SK-N-SH (cell line): Measurements from ENCODE around the gene DDAH1. TPM values are rescaled to one million over a fixed set of nuclear protein-coding genes. Genes with fewer than 3 reads are reported as not detected.

ENCODE experiments used
- CTCF ChIA-PET: fragments of 300-600, 350-600 bp; formaldehyde crosslinking; extraction: SDS; loops from one replicate; lab custom pipeline; 2021; lab: Yijun Ruan, JAX
- POLR2A ChIA-PET: fragments of 350-600 bp; sonication (Branson Sonifier 250); formaldehyde crosslinking; extraction: SDS; loops from one replicate; lab custom pipeline; 2020; ENCODE audit warnings: antibody characterized with exemption, inconsistent platforms; lab: Yijun Ruan, JAX
- DNase-seq: peaks from one replicate; pipeline ENCODE4 v3.0.0; 2012
- H2AFZ ChIP-seq: fragments of 200-600 bp; sonication (generic); 2 replicates; pipeline ENCODE4 v1.8.1; 2016; ENCODE audit warnings: antibody characterized with exemption, mild to moderate bottlenecking, low read depth
- H3F3A ChIP-seq: fragments of 200-600 bp; sonication (generic); replicated peaks from 2 replicates; pipeline ENCODE3; 2016; ENCODE audit warnings: antibody characterized with exemption, mild to moderate bottlenecking; ENCODE audit not compliant: insufficient read depth
- H3K27ac ChIP-seq, 2 experiments: fragments of 200-500 bp in 1 of 2; fragments of 200-600 bp in 1 of 2; sonication (Bioruptor generic) in 1 of 2; sonication (generic), shearing (Covaris generic) in 1 of 2; 2 replicates each; pipeline versions ENCODE4 v1.5.1 to v1.6.1; 2014 to 2016; ENCODE audit warnings: low read depth in 2 of 2, inconsistent platforms in 1 of 2, low read length in 1 of 2, mild to moderate bottlenecking in 1 of 2, mixed read lengths in 1 of 2
- H3K27me3 ChIP-seq: fragments of 200-600 bp; sonication (generic), shearing (Covaris generic); 2 replicates; pipeline ENCODE4 v1.6.1; 2016; ENCODE audit warnings: mixed run types; ENCODE audit not compliant: insufficient read depth
- H3K36me3 ChIP-seq, 2 experiments: fragments of 200-500 bp in 1 of 2; fragments of 200-600 bp in 1 of 2; sonication (Bioruptor generic) in 1 of 2; sonication (generic) in 1 of 2; replicated peaks in 1 of 2; 2 replicates each; pipeline versions ENCODE3 to v1.5.1; 2014 to 2016; ENCODE audit warnings: low read length in 1 of 2, mild to moderate bottlenecking in 1 of 2; ENCODE audit not compliant: insufficient read depth in 2 of 2, control insufficient read depth in 1 of 2
- H3K4me1 ChIP-seq, 2 experiments: fragments of 200-500 bp in 1 of 2; fragments of 200-600 bp in 1 of 2; sonication (Bioruptor generic) in 1 of 2; sonication (generic), shearing (Covaris generic) in 1 of 2; 2 replicates each; pipeline versions ENCODE4 v1.5.1 to v1.6.1; 2014 to 2016; ENCODE audit warnings: low read depth in 1 of 2, low read length in 1 of 2, mixed run types in 1 of 2; ENCODE audit not compliant: insufficient read depth in 2 of 2, control insufficient read depth in 1 of 2
- H3K4me2 ChIP-seq: fragments of 200-600 bp; sonication (generic), shearing (Covaris generic); 2 replicates; pipeline ENCODE4 v1.6.1; 2017; ENCODE audit warnings: mixed run types
- H3K4me3 ChIP-seq, 2 experiments: fragments of 200-500 bp in 1 of 2; fragments of 200-600 bp in 1 of 2; sonication (Bioruptor generic) in 1 of 2; sonication (generic), shearing (Covaris generic) in 1 of 2; 2 replicates each; pipeline versions ENCODE4 v1.5.1 to v1.8.1; 2014 to 2016; ENCODE audit warnings: low read depth in 2 of 2, inconsistent platforms in 1 of 2, low read length in 1 of 2, mild to moderate bottlenecking in 1 of 2, mixed read lengths in 1 of 2, moderate library complexity in 1 of 2
- H3K79me2 ChIP-seq: fragments of 200-600 bp; sonication (generic); 2 replicates; pipeline ENCODE4 v1.8.1; 2017; ENCODE audit warnings: mild to moderate bottlenecking; ENCODE audit not compliant: insufficient read depth
- H3K9ac ChIP-seq: fragments of 200-600 bp; sonication (generic); 2 replicates; pipeline ENCODE4 v1.6.1; 2017; ENCODE audit warnings: mixed run types
- H3K9me2 ChIP-seq: fragments of 200-600 bp; sonication (generic); 2 replicates; pipeline ENCODE4 v1.6.1; 2017; ENCODE audit warnings: mixed run types
- H3K9me3 ChIP-seq: fragments of 200-600 bp; sonication (generic); 2 replicates; pipeline ENCODE4 v1.6.1; 2017; ENCODE audit warnings: mixed run types, mild to moderate bottlenecking, moderate library complexity
- H4K20me1 ChIP-seq: fragments of 200-600 bp; sonication (generic); 2 replicates; pipeline ENCODE4 v1.6.1; 2017; ENCODE audit warnings: mild to moderate bottlenecking, mixed run types; ENCODE audit not compliant: insufficient read depth
- CTCF ChIP-seq: fragments of 200-600 bp; sonication (generic); IDR thresholded peaks from 2 replicates; pipeline ENCODE4 v1.6.1; 2017; ENCODE audit warnings: antibody characterized with exemption, mild to moderate bottlenecking, moderate library complexity
- FOSL2 ChIP-seq: IDR thresholded peaks from 2 replicates; pipeline ENCODE4 v1.4.0; 2012; ENCODE audit warnings: low read depth, mild to moderate bottlenecking, moderate library complexity, borderline replicate concordance
- FOXJ3 ChIP-seq: sonication (generic); formaldehyde crosslinking; IDR thresholded peaks from 2 replicates; pipeline ENCODE4 v1.5.1; 2020; ENCODE audit warnings: mild to moderate bottlenecking, missing genetic modification reagents
- GATA2 ChIP-seq: sonication (generic); formaldehyde crosslinking; IDR thresholded peaks from 2 replicates; pipeline ENCODE4 v1.5.0; 2020; ENCODE audit warnings: mild to moderate bottlenecking, missing genetic modification reagents
- JUND ChIP-seq: IDR thresholded peaks from 2 replicates; pipeline ENCODE4 v1.4.0; 2012
- MAX ChIP-seq: IDR thresholded peaks from 2 replicates; pipeline ENCODE4 v1.4.0; 2012; ENCODE audit warnings: low read depth
- NFIC ChIP-seq: IDR thresholded peaks from 2 replicates; pipeline ENCODE4 v1.4.0; 2012; ENCODE audit warnings: borderline replicate concordance
- PBX3 ChIP-seq: IDR thresholded peaks from 2 replicates; pipeline ENCODE4; 2012
- POLR2AphosphoS5 ChIP-seq: IDR thresholded peaks from 2 replicates; pipeline ENCODE4 v1.6.1; 2012; ENCODE audit warnings: low read depth, low read length
- RAD21 ChIP-seq: IDR thresholded peaks from 2 replicates; pipeline ENCODE4 v1.6.1; 2012; ENCODE audit warnings: mild to moderate bottlenecking, low read length
- RFX5 ChIP-seq: IDR thresholded peaks from 2 replicates; pipeline ENCODE4 v1.6.1; 2012; ENCODE audit warnings: mild to moderate bottlenecking, improper control_type of control experiment, low read length
- TCF12 ChIP-seq: IDR thresholded peaks from 2 replicates; pipeline ENCODE4 v1.4.0; 2012
- TEAD4 ChIP-seq: IDR thresholded peaks from 2 replicates; pipeline ENCODE4 v1.4.0; 2012; ENCODE audit warnings: mild to moderate bottlenecking, borderline replicate concordance; ENCODE audit not compliant: insufficient read depth
- USF1 ChIP-seq: IDR thresholded peaks from 2 replicates; pipeline ENCODE4 v1.4.0; 2012; ENCODE audit warnings: low read depth, borderline replicate concordance
- YY1 ChIP-seq: IDR thresholded peaks from 2 replicates; pipeline ENCODE4 v1.4.0; 2012; ENCODE audit warnings: low read depth, mild to moderate bottlenecking
- WGBS: methylation state at CpG from one replicate; pipeline ENCODE4 v1.1.6; 2017; ENCODE audit warnings: low lambda C conversion rate; 5-methylcytosine and 5-hydroxymethylcytosine counted together
- polyA plus RNA-seq, 3 experiments: library from polyadenylated mRNA; depleted of rRNA; stranded (reverse); fragments of >200 nt; gene quantifications; 2 replicates each; pipeline ENCODE4 v1.2.3, GENCODE V29; 2012

DDAH1 gene
- polyA plus RNA-seq, 1 of the 3 experiments (the other 2 are of a cell fraction) = 64.3 TPM

GRCh38 chr1:85454214-85454613 lies 10.7 kb downstream of the DDAH1 start:
- Histone ChIP-seq H3F3A (peaks cover 24% of the 10 kb centered on the region), H3K79me2 (peaks cover 100% of the 10 kb centered on the region), H3K36me3 (peaks cover 4 to 12% of the 10 kb centered on the region in 2 experiments), H4K20me1 (peaks cover 9% of the 10 kb centered on the region; the same call in 1 of the 2 replicates), H3K9me2 (no peaks in the 10 kb centered on the region), H3K27ac (peak overlapping the region; percentile 55 to 97; a peak in 3 of 4 replicates), H3K4me3 (no peak overlapping the region), H3K27me3 (no peaks in the 10 kb centered on the region), H2AFZ (no peak overlapping the region), H3K9ac (no peak overlapping the region), H3K4me2 (peak overlapping the region; percentile 2), H3K9me3 (no peaks in the 10 kb centered on the region), H3K4me1 (peaks cover 44 to 72% of the 10 kb centered on the region in 2 experiments)
- POLR2A ChIA-PET = no interaction called here
- CTCF ChIA-PET = interaction anchor here (1.1 kb wide), 2 partner anchors 23 to 146 kb away, joined by 3 to 4 read pairs; no protein-coding TSS in a partner anchor
- no peak for TF ChIP-seq NFIC
- no peak for TF ChIP-seq PBX3
- TF ChIP-seq TCF12 = no peak
- TF ChIP-seq POLR2AphosphoS5 = no peak
- TF ChIP-seq YY1 = no peak
- no peak for TF ChIP-seq USF1
- TF ChIP-seq MAX = no peak
- no peak for TF ChIP-seq CTCF
- TF ChIP-seq JUND = no peak
- TF ChIP-seq FOXJ3 (CRISPR knock-in tag) = no peak
- TF ChIP-seq RFX5 = no peak
- no peak for TF ChIP-seq GATA2 (CRISPR knock-in tag)
- TF ChIP-seq RAD21 = no peak
- no peak for TF ChIP-seq FOSL2
- no peak for TF ChIP-seq TEAD4
- WGBS = 93% methylated on average over 4 of the region's 4 CpGs
- DNase-seq = no peak
